IMR-90 (cell line): Measurements from ENCODE around the gene DCTN2. TPM values are rescaled to one million over a fixed set of nuclear protein-coding genes. Genes with fewer than 3 reads are reported as not detected.

Experiments used
- ATAC-seq: fragments of 200-7000 bp; cut with Tn5 transposase; 2 replicates; pipeline ENCODE4 v1.9.1; 2020; ENCODE audit warnings: low read depth, mild to moderate bottlenecking, moderate library complexity
- BruUV-seq: library from RNA; stranded (reverse); fragments of 400-500 nt; replicated peaks from 2 replicates; lab custom pipeline; 2021; lab: Mats Ljungman, UMichigan
- CTCF ChIA-PET: fragments of 300-600 bp; formaldehyde crosslinking; extraction: SDS; loops from one replicate; lab custom pipeline; 2021; ENCODE audit warnings: antibody characterized with exemption; lab: Yijun Ruan, JAX
- POLR2A ChIA-PET: fragments of 300-600 bp; sonication (Branson Sonifier 250); formaldehyde crosslinking; loops from one replicate; lab custom pipeline; 2022; ENCODE audit warnings: antibody characterized with exemption; ENCODE audit not compliant: unreplicated experiment; lab: Charles Lee
- DNase-seq: peaks from one replicate; pipeline ENCODE4 v3.0.0; 2013
- H2AFZ ChIP-seq: replicated peaks from 2 replicates; pipeline ENCODE3; 2013; ENCODE audit warnings: low read length, mild to moderate bottlenecking; ENCODE audit not compliant: poor library complexity
- H2AK5ac ChIP-seq: 2 replicates; pipeline ENCODE4 v1.6.1; 2013; ENCODE audit warnings: low read depth, low read length, inconsistent platforms
- H2AK9ac ChIP-seq: replicated peaks from 2 replicates; pipeline ENCODE3; 2013; ENCODE audit warnings: mild to moderate bottlenecking, low read depth, low read length, moderate library complexity; ENCODE audit not compliant: poor library complexity
- H2BK120ac ChIP-seq: 2 replicates; pipeline ENCODE4 v1.6.1; 2013; ENCODE audit warnings: low read depth, low read length, inconsistent platforms
- H2BK15ac ChIP-seq: 3 replicates; pipeline ENCODE4 v1.6.1; 2013; ENCODE audit warnings: low read depth, low read length, inconsistent platforms
- H2BK20ac ChIP-seq: 2 replicates; pipeline ENCODE4 v1.6.1; 2013; ENCODE audit warnings: low read depth, mild to moderate bottlenecking, inconsistent platforms, low read length, moderate library complexity
- H2BK5ac ChIP-seq: 2 replicates; pipeline ENCODE4 v1.6.1; 2013; ENCODE audit warnings: mild to moderate bottlenecking, low read depth, low read length, inconsistent platforms; ENCODE audit not compliant: poor library complexity, severe bottlenecking
- H3K14ac ChIP-seq: replicated peaks from 2 replicates; pipeline ENCODE4 v1.6.1; 2013; ENCODE audit warnings: low read depth, low read length, inconsistent platforms
- H3K18ac ChIP-seq: 2 replicates; pipeline ENCODE4 v1.6.1; 2013; ENCODE audit warnings: low read depth, low read length, control low read depth
- H3K23ac ChIP-seq: 2 replicates; pipeline ENCODE4 v1.6.1; 2013; ENCODE audit warnings: low read depth, low read length, inconsistent platforms
- H3K27ac ChIP-seq: 2 replicates; pipeline ENCODE4 v1.5.1; 2013; ENCODE audit warnings: mild to moderate bottlenecking, control low read depth, low read length; ENCODE audit not compliant: insufficient read depth
- H3K27me3 ChIP-seq: 2 replicates; pipeline ENCODE4 v1.6.1; 2013; ENCODE audit warnings: low read length; ENCODE audit not compliant: control insufficient read depth, insufficient read depth
- H3K36me3 ChIP-seq: 2 replicates; pipeline ENCODE4 v1.6.1; 2013; ENCODE audit warnings: low read length, mixed read lengths; ENCODE audit not compliant: control insufficient read depth, insufficient read depth
- H3K4ac ChIP-seq: 2 replicates; pipeline ENCODE4 v1.6.1; 2013; ENCODE audit warnings: low read depth, low read length, inconsistent platforms
- H3K4me1 ChIP-seq: 2 replicates; pipeline ENCODE4 v1.6.1; 2013; ENCODE audit warnings: low read length, mixed read lengths; ENCODE audit not compliant: control insufficient read depth, insufficient read depth
- H3K4me2 ChIP-seq: 2 replicates; pipeline ENCODE4 v1.6.1; 2013; ENCODE audit warnings: low read depth, mild to moderate bottlenecking, control low read depth, low read length, moderate library complexity
- H3K4me3 ChIP-seq: 2 replicates; pipeline ENCODE4 v1.5.1; 2013; ENCODE audit warnings: low read depth, mild to moderate bottlenecking, control low read depth, low read length, moderate library complexity; ENCODE audit not compliant: insufficient read depth
- H3K56ac ChIP-seq: 2 replicates; pipeline ENCODE4 v1.6.1; 2013; ENCODE audit warnings: low read length, inconsistent platforms; ENCODE audit not compliant: insufficient read depth; ENCODE audit errors: extremely low read depth
- H3K79me1 ChIP-seq, 2 experiments: 2 replicates each; pipeline ENCODE4 v1.6.1; 2013; ENCODE audit warnings: low read length in 2 of 2, inconsistent platforms in 1 of 2, low read depth in 1 of 2
- H3K9ac ChIP-seq: 2 replicates; pipeline ENCODE4 v1.6.1; 2013; ENCODE audit warnings: low read depth, low read length, control low read depth
- H3K9me1 ChIP-seq: 2 replicates; pipeline ENCODE4 v1.6.1; 2013; ENCODE audit warnings: low read length, inconsistent platforms; ENCODE audit not compliant: insufficient read depth
- H3K9me3 ChIP-seq: 2 replicates; pipeline ENCODE4 v1.6.1; 2013; ENCODE audit warnings: low read length; ENCODE audit not compliant: control insufficient read depth, insufficient read depth
- H4K20me1 ChIP-seq: 2 replicates; pipeline ENCODE4 v1.6.1; 2013; ENCODE audit warnings: low read length, inconsistent platforms; ENCODE audit not compliant: insufficient read depth
- H4K5ac ChIP-seq: 2 replicates; pipeline ENCODE4 v1.6.1; 2013; ENCODE audit warnings: mild to moderate bottlenecking, low read depth, low read length, control low read depth
- H4K8ac ChIP-seq, 2 experiments: 2 replicates each; pipeline ENCODE4 v1.6.1; 2013; ENCODE audit warnings: low read depth in 2 of 2, low read length in 2 of 2, control low read depth in 1 of 2, inconsistent platforms in 1 of 2
- H4K91ac ChIP-seq: 2 replicates; pipeline ENCODE4 v1.6.1; 2013; ENCODE audit warnings: low read depth, low read length, inconsistent platforms; ENCODE audit not compliant: insufficient read depth
- CHD1 ChIP-seq: IDR thresholded peaks from 2 replicates; pipeline ENCODE4 v1.6.1; 2012; ENCODE audit warnings: low read depth, low read length, improper control_type of control experiment
- CTCF ChIP-seq: conservative IDR thresholded peaks from 2 replicates; pipeline ENCODE4 v1.5.1; 2012; ENCODE audit warnings: mild to moderate bottlenecking, low read depth, low read length, improper control_type of control experiment
- ELK1 ChIP-seq: fragments of 150-350 bp; IDR thresholded peaks from 2 replicates; pipeline ENCODE4 v1.6.1; 2016; ENCODE audit warnings: low read depth, mild to moderate bottlenecking, low read length, moderate library complexity, borderline replicate concordance
- MAZ ChIP-seq: IDR thresholded peaks from 2 replicates; pipeline ENCODE4 v1.6.1; 2012; ENCODE audit warnings: low read depth, mild to moderate bottlenecking, low read length, improper control_type of control experiment, moderate library complexity, borderline replicate concordance
- POLR2A ChIP-seq: IDR thresholded peaks from 2 replicates; pipeline ENCODE4 v1.6.1; 2012; ENCODE audit warnings: mild to moderate bottlenecking, low read depth, low read length
- RFX5 ChIP-seq: IDR thresholded peaks from 2 replicates; pipeline ENCODE4 v1.8.0; 2012; ENCODE audit warnings: low read depth, mild to moderate bottlenecking, low read length, moderate library complexity
- SMC3 ChIP-seq: fragments of 150-350 bp; IDR thresholded peaks from 2 replicates; pipeline ENCODE4 v1.6.1; 2016; ENCODE audit warnings: low read depth, mild to moderate bottlenecking, antibody characterized with exemption, low read length, moderate library complexity
- WGBS, 2 experiments: methylation state at CpG; one replicate each; pipeline versions ENCODE4 v1.1.5 to v1.1.7; 2013; ENCODE audit warnings: missing lambda C conversion rate in 2 of 2; ENCODE audit not compliant: insufficient read length in 1 of 2; ENCODE audit errors: extremely low coverage in 2 of 2; 5-methylcytosine and 5-hydroxymethylcytosine counted together
- dilution Hi-C: fragments of 300-500 bp; cut with HindIII; formaldehyde crosslinking; loops from one replicate; pipeline ENCODE4 v1.14.3; 2018; ENCODE audit warnings: low sequenced_read_pairs; ENCODE audit not compliant: unreplicated experiment
- in situ Hi-C: fragments of 300-500 bp; cut with MboI; formaldehyde crosslinking; loops from 3 replicates; pipeline ENCODE4 v1.14.3; 2019; ENCODE audit warnings: low sequenced_read_pairs, inconsistent platforms, mixed read lengths
- intact Hi-C: fragments of 100-400 bp; cut with micrococcal nuclease; formaldehyde crosslinking; loops from 2 replicates; pipeline ENCODE4 v1.10.0; 2022
- polyA plus RNA-seq, 3 experiments: library from polyadenylated mRNA; depleted of rRNA; stranded (reverse); fragments of >200 nt; gene quantifications; 2 replicates each; pipeline ENCODE4 v1.2.3, GENCODE V29; 2012; ENCODE audit warnings: low replicate concordance in 1 of 3
- total RNA-seq: library from RNA; depleted of rRNA; stranded (reverse); fragments of >200 nt; gene quantifications from 2 replicates; pipeline ENCODE4 v1.2.3, GENCODE V29; 2012

DCTN2 gene
- total and polyA plus RNA-seq, 2 of the 4 experiments (the other 2 are of a cell fraction), result 125 to 130 TPM

GRCh38 chr12:57574795-57575194 is 27.8 kb upstream of the DCTN2 start:
- Histone ChIP-seq H2BK15ac (no peak overlapping the region), H3K27me3 (peaks cover 14% of the 10 kb centered on the region), H2AFZ (no peak overlapping the region), H3K14ac (no peak overlapping the region), H2BK5ac (no peak overlapping the region), H3K4me1 (no peaks in the 10 kb centered on the region), H3K79me1 (no peaks in the 10 kb centered on the region), H3K4ac (no peak overlapping the region), H3K18ac (no peak overlapping the region), H4K5ac (no peak overlapping the region), H2BK120ac (no peak overlapping the region), H3K9ac (no peak overlapping the region), H3K9me1 (no peaks in the 10 kb centered on the region), H3K23ac (no peak overlapping the region), H2AK5ac (no peak overlapping the region), H2AK9ac (no peak overlapping the region), H3K27ac (no peak overlapping the region), H4K20me1 (no peaks in the 10 kb centered on the region), H3K4me3 (no peak overlapping the region), H3K4me2 (no peak overlapping the region), H4K8ac (no peak overlapping the region), H2BK20ac (no peak overlapping the region), H3K36me3 (no peaks in the 10 kb centered on the region), H3K9me3 (no peaks in the 10 kb centered on the region), H3K56ac (no peak overlapping the region), H4K91ac (no peak overlapping the region)
- in situ Hi-C loops (no loop called here), intact Hi-C loops (no loop called here), dilution Hi-C loops (loop anchor here (25.0 kb wide), 1 partner anchor 88 kb away; no protein-coding TSS in a partner anchor)
- CTCF ChIA-PET, result interaction anchor here (1.8 kb wide), 1 partner anchor 9 kb away, joined by 7 read pairs; no protein-coding TSS in a partner anchor
- BruUV-seq, result no TSS peak
- DNase-seq (no peak), ATAC-seq (no peak)
- 89% methylated on average over 5 of the region's 10 CpGs; no CpG with 5 or more reads in 1 of the 2 experiments for WGBS, 2 experiments
- POLR2A ChIA-PET, result no interaction called here
- TF ChIP-seq POLR2A (no peak), MAZ (no peak), CTCF (no peak), CHD1 (no peak), RFX5 (no peak), SMC3 (no peak), ELK1 (no peak)
